LNCAP (cell line): ENCODE measurements around the gene FRAT1.

Experiments
- TF ChIP-seq, protein P1 (sequence below): fragments of 450-650 bp; IDR thresholded peaks from 2 replicates; pipeline ENCODE4 v1.5.1; 2017; ENCODE audit warnings: mild to moderate bottlenecking

Gene FRAT1

GRCh38 chr10:97336006-97336405 lies 16.9 kb downstream of the FRAT1 start:
- TF ChIP-seq, protein P1, sequence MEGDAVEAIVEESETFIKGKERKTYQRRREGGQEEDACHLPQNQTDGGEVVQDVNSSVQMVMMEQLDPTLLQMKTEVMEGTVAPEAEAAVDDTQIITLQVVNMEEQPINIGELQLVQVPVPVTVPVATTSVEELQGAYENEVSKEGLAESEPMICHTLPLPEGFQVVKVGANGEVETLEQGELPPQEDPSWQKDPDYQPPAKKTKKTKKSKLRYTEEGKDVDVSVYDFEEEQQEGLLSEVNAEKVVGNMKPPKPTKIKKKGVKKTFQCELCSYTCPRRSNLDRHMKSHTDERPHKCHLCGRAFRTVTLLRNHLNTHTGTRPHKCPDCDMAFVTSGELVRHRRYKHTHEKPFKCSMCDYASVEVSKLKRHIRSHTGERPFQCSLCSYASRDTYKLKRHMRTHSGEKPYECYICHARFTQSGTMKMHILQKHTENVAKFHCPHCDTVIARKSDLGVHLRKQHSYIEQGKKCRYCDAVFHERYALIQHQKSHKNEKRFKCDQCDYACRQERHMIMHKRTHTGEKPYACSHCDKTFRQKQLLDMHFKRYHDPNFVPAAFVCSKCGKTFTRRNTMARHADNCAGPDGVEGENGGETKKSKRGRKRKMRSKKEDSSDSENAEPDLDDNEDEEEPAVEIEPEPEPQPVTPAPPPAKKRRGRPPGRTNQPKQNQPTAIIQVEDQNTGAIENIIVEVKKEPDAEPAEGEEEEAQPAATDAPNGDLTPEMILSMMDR = no peak

DNA sequence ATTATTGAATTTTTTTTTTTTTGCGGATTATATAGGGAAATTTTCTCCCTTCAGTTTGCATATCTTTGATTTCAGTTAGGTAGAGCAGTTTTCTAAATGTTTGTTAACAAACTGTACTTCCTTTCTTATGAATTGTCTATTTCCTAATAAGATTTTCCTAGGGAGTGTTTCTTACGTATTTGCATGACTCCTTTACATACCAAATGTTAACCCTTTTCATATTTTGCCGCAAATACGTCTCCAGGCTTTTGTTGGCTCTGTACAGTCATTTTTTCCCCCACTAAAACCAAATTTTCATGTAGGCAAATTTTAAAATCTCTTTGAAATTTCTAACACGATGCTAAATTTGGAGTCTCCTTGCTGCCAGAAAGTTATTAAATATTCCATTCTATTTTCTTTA lies 17.4 kb downstream of the FRAT1 start:
- TF ChIP-seq, protein P1 = no peak

DNA sequence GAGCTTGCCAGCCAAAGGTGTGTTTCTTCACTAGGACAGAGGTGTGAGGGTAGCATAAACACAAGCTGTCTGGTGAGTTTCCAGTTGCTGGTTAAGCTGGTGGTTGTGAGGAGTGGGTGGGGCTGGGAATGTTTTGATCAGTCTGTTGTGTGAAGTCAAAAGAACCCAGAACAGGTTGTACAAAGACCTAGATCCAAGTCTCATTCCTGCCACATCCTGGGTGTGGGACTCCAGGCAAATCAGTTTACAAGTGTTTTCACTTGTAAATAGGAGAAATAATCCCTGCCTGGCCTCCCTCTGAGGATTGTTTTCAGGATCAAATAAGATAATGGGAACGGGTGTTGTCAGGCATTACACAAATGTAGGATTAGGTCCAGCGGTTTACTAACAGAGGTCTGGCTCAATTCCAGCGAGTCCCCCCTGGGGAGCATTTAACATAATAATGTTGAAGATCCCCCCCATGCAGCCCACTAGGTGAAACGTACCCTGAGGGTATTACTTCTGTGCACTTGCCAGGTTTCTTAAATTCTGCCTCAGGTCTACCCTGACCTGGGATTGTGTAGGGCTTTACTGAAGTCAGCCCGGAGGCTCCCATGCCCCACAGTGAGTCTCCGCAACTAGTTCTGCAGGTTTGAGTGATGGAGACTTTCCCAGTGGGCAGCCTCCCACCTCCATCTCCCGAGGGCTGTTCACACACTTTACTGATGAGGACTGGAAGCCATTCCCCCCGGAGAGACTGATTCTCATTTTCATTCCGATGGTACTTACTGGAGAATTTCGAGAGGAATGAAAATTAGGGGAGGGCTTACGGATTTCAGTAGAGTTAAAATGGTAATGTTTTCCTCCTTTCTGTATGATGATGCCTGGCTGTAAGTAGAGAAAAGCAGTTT lies 18.1 kb downstream of the FRAT1 start:
- TF ChIP-seq, protein P1 = no peak

DNA sequence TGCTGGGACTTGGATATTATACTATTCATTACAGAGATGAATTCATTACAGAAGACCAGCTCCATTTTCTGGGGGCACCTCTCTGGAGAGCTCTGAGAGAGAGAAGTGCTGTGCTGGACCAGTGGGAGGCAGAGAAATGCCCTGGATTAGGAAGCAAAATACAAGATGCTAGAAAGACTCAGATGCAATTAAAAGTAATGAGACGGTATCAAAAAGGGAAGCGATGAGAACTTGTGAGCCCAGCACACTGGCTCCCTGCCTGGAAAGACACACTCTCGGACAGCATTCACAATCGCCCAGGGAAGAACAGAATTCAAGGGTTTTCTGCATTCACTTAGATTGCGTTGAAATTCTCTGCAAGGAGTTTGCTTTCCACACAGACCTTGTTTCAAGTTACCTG lies 19.0 kb downstream of the FRAT1 start:
- TF ChIP-seq, protein P1 = no peak

GRCh38 chr10:97341416-97341815 lies 22.3 kb downstream of the FRAT1 start:
- TF ChIP-seq, protein P1 = no peak

- TF ChIP-seq, protein P1 = no peak
Measured at GRCh38 chr10:97347317-97347716, 28.2 kb downstream of the FRAT1 start.

GRCh38 chr10:97349752-97350513 lies 30.9 kb downstream of the FRAT1 start:
- TF ChIP-seq, protein P1 = no peak
